Stimulated activated CD4-positive, alpha-beta T cell treated with anti-CD3 and anti-CD28 coated beads, TNF-alpha, amount 100 ng/mL, for 48 hours (primary cell): ENCODE results near the gene CPNE5.
A peak's percentile ranks its signal among the peaks of the same experiment; 100 is the strongest.

Source experiments
- DNase-seq, 3 donors: peaks; one replicate each; pipeline ENCODE4 v3.0.0-alpha.2; 2020; ENCODE audit warnings: low read depth in 3 of 3

CPNE5 gene

GRCh38 chr6:36749829-36750489 lies 89.3 kb downstream of the CPNE5 start:
- DNase-seq = no peak

- DNase-seq = no peak
Measured at GRCh38 chr6:36746251-36746650, 93.0 kb downstream of the CPNE5 start.

GRCh38 chr6:36745836-36746235 lies 93.4 kb downstream of the CPNE5 start:
- no peak for DNase-seq

GRCh38 chr6:36745283-36745682 lies 94.0 kb downstream of the CPNE5 start:
- no peak for DNase-seq

- no peak for DNase-seq
Measured at GRCh38 chr6:36744304-36744673, 95.0 kb downstream of the CPNE5 start.

GRCh38 chr6:36743538-36744303 lies 95.5 kb downstream of the CPNE5 start:
- DNase-seq = no peak

- no peak for DNase-seq
Measured at GRCh38 chr6:36743032-36743431, 96.2 kb downstream of the CPNE5 start.

- DNase-seq = no peak
Measured at GRCh38 chr6:36742146-36742545, 97.1 kb downstream of the CPNE5 start.

GRCh38 chr6:36740818-36741179 lies 98.4 kb downstream of the CPNE5 start:
- DNase-seq = no peak

- DNase-seq = no peak
Measured at GRCh38 chr6:36739947-36740817, 99.1 kb downstream of the CPNE5 start.

GRCh38 chr6:36738108-36738507 lies 101.1 kb downstream of the CPNE5 start:
- DNase-seq = no peak

- DNase-seq = no peak
Measured at GRCh38 chr6:36737043-36737785, 102.0 kb downstream of the CPNE5 start.

GRCh38 chr6:36735110-36736071 lies 103.9 kb downstream of the CPNE5 start:
- peak in 1 of 3 donors; percentile 13 for DNase-seq

- DNase-seq = no peak
Measured at GRCh38 chr6:36734486-36735060, 104.7 kb downstream of the CPNE5 start.

GRCh38 chr6:36733300-36733699 lies 105.9 kb downstream of the CPNE5 start:
- DNase-seq = no peak

- DNase-seq = no peak
Measured at GRCh38 chr6:36731622-36732310, 107.5 kb downstream of the CPNE5 start.

- no peak for DNase-seq
Measured at GRCh38 chr6:36730424-36731380, 108.5 kb downstream of the CPNE5 start.

- no peak for DNase-seq
Measured at GRCh38 chr6:36729161-36729524, 110.1 kb downstream of the CPNE5 start.
